ENCODE results near the gene DEFB119. TPM values are rescaled to one million over a fixed set of nuclear protein-coding genes. Genes with fewer than 3 reads are reported as not detected.

Gene DEFB119
- total RNA-seq, 3 donors from 2014 or later, result not detected

- H3K4me3 ChIP-seq, result no peak overlapping the region
- TF ChIP-seq POLR2AphosphoS5 (IDR thresholded peaks at IDR 0.05) (no peak), CTCF (IDR thresholded peaks at IDR 0.05) (no peak), POLR2A (IDR thresholded peaks at IDR 0.05) (no peak)
- no peaks in the 10 kb centered on the region for H3K9me3 ChIP-seq
- DNase-seq (ENCODE audit: low spot score in 2 of 2), result no peak
- peaks cover 5% of the 10 kb centered on the region for H3K36me3 ChIP-seq
- H3K27ac ChIP-seq, result no peak overlapping the region
- no peaks in the 10 kb centered on the region for H3K27me3 ChIP-seq
- intact Hi-C loops (cut with DNase I; ENCODE audit: low total_unique reads), result no loop called here
- H3K4me1 ChIP-seq, result no peaks in the 10 kb centered on the region
These were observed 48.9 kb downstream of the DEFB119 start for GRCh38 chr20:31341470-31341869.

GRCh38 chr20:31330893-31331292 lies 59.5 kb downstream of the DEFB119 start:
- Histone ChIP-seq H3K36me3 (no peaks in the 10 kb centered on the region), H3K27me3 (no peaks in the 10 kb centered on the region), H3K4me1 (no peaks in the 10 kb centered on the region), H3K4me3 (no peak overlapping the region), H3K27ac (no peak overlapping the region), H3K9me3 (peaks cover 8 to 13% of the 10 kb centered on the region in 2 donors)
- TF ChIP-seq POLR2AphosphoS5 (IDR thresholded peaks at IDR 0.05) (no peak), POLR2A (IDR thresholded peaks at IDR 0.05) (no peak), CTCF (IDR thresholded peaks at IDR 0.05) (no peak)
- no peak for DNase-seq (ENCODE audit: low spot score in 2 of 2)
- intact Hi-C loops (cut with DNase I; ENCODE audit: low total_unique reads), result no loop called here

Other genes starting within 250 kb of the DEFB119 start
- not detected for gene DEFB115, start 132.9 kb downstream of the DEFB119 start, total RNA-seq
- gene DEFB116, start 82.0 kb downstream of the DEFB119 start, total RNA-seq, result not detected
- gene DEFB118, start 22.0 kb downstream of the DEFB119 start, total RNA-seq, result not detected
- not detected for gene DEFB121, start 15.6 kb upstream of the DEFB119 start, total RNA-seq
- gene DEFB123, start 50.0 kb upstream of the DEFB119 start, total RNA-seq, result not detected
- not detected for gene DEFB124, start 84.5 kb upstream of the DEFB119 start, total RNA-seq
- 1 to 10 TPM; 3.2 to 3.9 (median 3.4) TPM for gene REM1, start 84.7 kb upstream of the DEFB119 start, total RNA-seq
- gene HM13, start 123.9 kb upstream of the DEFB119 start, total RNA-seq, result 10 to 100 TPM; 44.2 to 73.7 (median 53.1) TPM
- gene ID1, start 214.7 kb upstream of the DEFB119 start, total RNA-seq, result 100 to 1,000 TPM; 156 to 407 (median 270) TPM
- 1 to 10 TPM in 1 of 3 donors, not detected in 2; 5.3 TPM for gene COX4I2, start 247.3 kb upstream of the DEFB119 start, total RNA-seq